BE2C (cell line): Measurements from ENCODE around the gene CAMP.

ENCODE experiments used
- DNase-seq: peaks from one replicate; pipeline ENCODE4 v3.0.0-alpha.2; 2020
- H3K27me3 ChIP-seq: fragments of 250-450 bp; sonication (Bioruptor Pico); 2 replicates; pipeline ENCODE4 v1.5.1; 2020; ENCODE audit warnings: mild to moderate bottlenecking
- H3K36me3 ChIP-seq: fragments of 250-450 bp; sonication (Bioruptor Pico); 2 replicates; pipeline ENCODE4 v1.5.1; 2020; ENCODE audit warnings: mild to moderate bottlenecking
- H3K4me1 ChIP-seq: fragments of 250-450 bp; sonication (Bioruptor Pico); 2 replicates; pipeline ENCODE4 v1.5.1; 2020
- H3K4me3 ChIP-seq: 2 replicates; pipeline ENCODE4 v1.5.1; 2011; ENCODE audit warnings: low read depth, low read length
- H3K9me3 ChIP-seq: fragments of 250-450 bp; sonication (Bioruptor Pico); 2 replicates; pipeline ENCODE4 v1.5.1; 2020
- CTCF ChIP-seq: IDR thresholded peaks from 2 replicates; pipeline ENCODE4 v1.5.1; 2012; ENCODE audit warnings: mild to moderate bottlenecking, low read depth, low read length

The CAMP gene

GRCh38 chr3:48185129-48185528 lies 38.2 kb upstream of the CAMP start:
- H3K36me3 ChIP-seq = peaks cover 39% of the 10 kb centered on the region
- H3K27me3 ChIP-seq = no peaks in the 10 kb centered on the region
- H3K4me1 ChIP-seq = no peaks in the 10 kb centered on the region
- H3K4me3 ChIP-seq = no peak overlapping the region
- DNase-seq = no peak
- H3K9me3 ChIP-seq = no peaks in the 10 kb centered on the region
- no peak for TF ChIP-seq CTCF

GRCh38 chr3:48186631-48187300 lies 36.5 kb upstream of the CAMP start:
- Histone ChIP-seq H3K27me3 (no peaks in the 10 kb centered on the region), H3K9me3 (no peaks in the 10 kb centered on the region), H3K36me3 (peaks cover 33% of the 10 kb centered on the region), H3K4me3 (peak overlapping the region; percentile 77), H3K4me1 (no peaks in the 10 kb centered on the region)
- DNase-seq = no peak
- no peak for TF ChIP-seq CTCF

GRCh38 chr3:48187301-48187578 lies 36.1 kb upstream of the CAMP start:
- H3K4me1 ChIP-seq = no peaks in the 10 kb centered on the region
- no peak for DNase-seq
- no peak for TF ChIP-seq CTCF
- no peaks in the 10 kb centered on the region for H3K27me3 ChIP-seq
- H3K36me3 ChIP-seq = peaks cover 29% of the 10 kb centered on the region
- H3K9me3 ChIP-seq = no peaks in the 10 kb centered on the region
- H3K4me3 ChIP-seq = peak overlapping the region; percentile 77

- Histone ChIP-seq H3K4me3 (peak overlapping the region; percentile 77), H3K36me3 (peaks cover 24% of the 10 kb centered on the region), H3K27me3 (no peaks in the 10 kb centered on the region), H3K4me1 (no peaks in the 10 kb centered on the region), H3K9me3 (no peaks in the 10 kb centered on the region)
- DNase-seq = no peak
- TF ChIP-seq CTCF = no peak
Measured at GRCh38 chr3:48187579-48188265, 35.6 kb upstream of the CAMP start.

- peak within 1 kb of the TSS; percentile 77 for H3K4me3 ChIP-seq
Measured at GRCh38 chr3:48188266-48189201, 34.8 kb upstream of the CAMP start, which contains the start of gene CDC25A. TSS of gene CDC25A (minus strand) at chr3:48188417. CDS start at chr3:48187947, 470 bp downstream.

More at GRCh38 chr3:48188266-48189201, 34.8 kb upstream of the CAMP start, which contains the start of gene CDC25A:
- TF ChIP-seq CTCF = no peak
- H3K9me3 ChIP-seq = no peaks in the 10 kb centered on the region
- no peaks in the 10 kb centered on the region for H3K27me3 ChIP-seq
- no peaks in the 10 kb centered on the region for H3K4me1 ChIP-seq
- peak; percentile 94 for DNase-seq
- H3K36me3 ChIP-seq = peaks cover 16% of the 10 kb centered on the region
